Lung microvascular endothelial cell (primary cell): ENCODE results near the gene CLDN19. TPM values are rescaled to one million over a fixed set of nuclear protein-coding genes. Genes with fewer than 3 reads are reported as not detected.
"Not testable (repeated sequence)": the region's sequence is repeated elsewhere in the genome, so short reads cannot be mapped to it uniquely, and the experiment has no call there.

Source experiments
- DNase-seq, 2 donors: peaks; one replicate each; pipeline versions ENCODE4 v3.0.0 to v3.0.0-alpha.2; 2010; ENCODE audit warnings: low read depth in 2 of 2
- total RNA-seq: library from RNA; depleted of rRNA; stranded (reverse); fragments of >200 nt; gene quantifications from 2 replicates; pipeline ENCODE4 v1.2.1, GENCODE V29; 2014

The CLDN19 gene
- total RNA-seq, 1 donor from 2014 or later, result not detected

GRCh38 chr1:42740851-42741580 is 980 bp upstream of the CLDN19 start:
- no peak for DNase-seq

GRCh38 chr1:42738678-42739226 is 1.3 kb downstream of the CLDN19 start:
- no peak for DNase-seq

- DNase-seq, result no peak
Observed at GRCh38 chr1:42737986-42738677, 1.9 kb downstream of the CLDN19 start.

GRCh38 chr1:42737257-42737656 is 2.8 kb downstream of the CLDN19 start:
- DNase-seq, result no peak

DNA sequence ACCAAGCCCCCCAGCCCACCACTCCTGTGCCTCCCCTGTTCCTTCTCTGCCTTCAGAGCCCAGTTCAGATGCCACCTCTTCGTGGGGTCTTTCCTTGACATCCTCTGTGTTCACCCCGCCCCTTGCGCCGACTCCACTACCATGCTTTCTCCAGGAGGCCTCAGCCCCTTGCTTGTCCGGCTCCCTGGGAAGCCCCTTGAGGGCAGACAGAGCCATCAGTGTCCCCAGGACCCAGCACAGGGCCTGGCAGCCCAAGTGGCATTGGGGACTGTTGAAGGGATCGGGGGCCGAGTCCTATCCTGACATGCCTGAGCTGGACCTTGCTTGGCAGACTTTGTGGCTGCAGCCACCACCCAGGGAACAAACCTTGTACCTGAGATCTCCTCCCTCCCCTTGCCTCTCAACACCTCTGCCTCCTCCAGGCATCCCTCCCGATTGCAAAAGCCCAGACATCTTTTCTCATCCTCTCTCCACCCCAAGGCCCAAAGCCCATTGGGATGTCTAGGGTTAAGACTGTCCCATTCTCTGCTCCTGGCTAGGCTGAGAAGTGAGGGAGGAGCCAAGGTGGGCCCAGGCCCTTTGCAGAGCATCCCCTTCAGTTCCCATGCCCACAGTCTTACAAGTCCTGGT is 3.4 kb downstream of the CLDN19 start:
- no peak for DNase-seq

GRCh38 chr1:42736152-42736551 is 3.9 kb downstream of the CLDN19 start:
- DNase-seq, result no peak

GRCh38 chr1:42735477-42736105 is 4.4 kb downstream of the CLDN19 start:
- DNase-seq, result no peak

DNA sequence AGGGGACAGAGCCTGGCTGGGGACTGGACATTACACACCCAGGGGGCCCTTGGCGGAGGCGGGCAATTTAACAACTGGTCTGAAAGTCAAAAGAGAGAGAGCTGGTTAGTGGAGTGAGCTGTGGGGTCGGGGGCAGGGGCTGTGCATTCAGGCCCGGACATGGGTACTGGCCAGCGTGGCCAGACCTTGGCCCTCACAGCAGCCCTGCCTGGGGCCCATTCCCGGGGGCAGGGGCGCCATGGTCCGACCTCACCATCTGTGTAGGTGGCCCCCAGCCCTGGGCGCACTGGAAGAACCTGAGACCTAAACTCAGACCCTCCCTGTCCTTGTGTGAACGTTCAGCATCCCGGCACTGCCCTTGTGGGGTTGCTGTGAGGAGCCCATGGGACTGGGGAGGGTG is 5.0 kb downstream of the CLDN19 start:
- DNase-seq, result no peak

GRCh38 chr1:42734201-42735035 is 5.6 kb downstream of the CLDN19 start:
- DNase-seq, result no peak

DNA sequence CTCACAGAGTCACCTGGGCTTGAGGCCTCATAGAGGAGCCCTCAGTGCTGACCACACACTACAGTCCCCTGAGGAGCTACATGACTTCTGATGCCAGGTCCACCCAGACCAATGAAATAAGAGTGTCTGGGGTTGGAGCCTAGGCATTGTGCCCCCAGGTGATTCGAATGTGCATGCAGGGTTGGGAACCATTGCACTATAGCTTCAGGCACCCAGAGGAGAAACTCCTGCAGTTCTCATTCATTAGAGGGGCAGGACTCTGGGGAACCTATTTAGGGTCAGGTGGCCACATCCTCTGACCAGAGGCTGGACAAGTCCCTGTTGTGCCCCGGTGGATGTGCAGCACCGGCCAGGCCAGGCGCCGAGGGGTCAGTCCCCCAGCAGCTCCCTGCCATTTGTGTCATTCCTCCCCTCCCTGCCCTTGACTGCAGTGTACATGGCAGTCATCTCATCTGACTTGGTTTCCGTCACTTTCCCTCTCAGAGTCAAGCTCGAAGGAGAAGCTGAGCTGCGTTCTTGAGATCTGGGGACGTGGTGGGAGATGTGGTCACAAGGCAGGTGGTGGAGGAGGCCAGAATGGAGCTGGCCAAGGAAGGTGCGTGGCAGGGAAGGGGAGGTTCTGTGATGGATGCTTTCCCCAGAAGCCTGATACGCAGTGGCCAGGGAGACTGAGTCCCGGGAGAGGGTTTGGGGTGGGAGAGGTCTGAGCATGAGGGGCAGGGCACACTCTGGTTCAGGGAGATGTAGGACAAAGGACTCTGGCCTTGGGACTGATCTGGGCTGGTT is 6.4 kb downstream of the CLDN19 start:
- no peak for DNase-seq

GRCh38 chr1:42732126-42732680 is 7.8 kb downstream of the CLDN19 start:
- no peak for DNase-seq

- DNase-seq, result no peak
Observed at GRCh38 chr1:42731585-42731984, 8.5 kb downstream of the CLDN19 start.

- DNase-seq, result no peak
Observed at GRCh38 chr1:42730988-42731387, 9.0 kb downstream of the CLDN19 start.

DNA sequence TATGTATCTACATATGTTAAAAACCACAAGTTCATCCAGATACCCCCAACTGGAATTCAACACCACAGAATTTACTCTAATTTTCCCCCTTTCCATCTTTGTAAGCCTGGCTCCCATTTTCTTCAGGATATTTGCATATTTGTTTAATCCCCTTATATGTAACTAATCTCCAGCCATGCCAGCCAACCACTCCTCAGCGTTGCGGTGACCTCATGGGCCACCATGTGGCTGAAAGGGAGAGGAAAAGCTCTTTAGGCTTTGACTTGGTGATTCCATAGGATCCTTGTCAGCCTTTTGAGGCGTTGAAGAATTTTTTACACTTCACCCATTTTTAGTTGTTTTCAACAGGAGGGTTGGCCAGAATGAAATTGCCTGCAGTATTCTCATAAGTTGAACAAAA is 10.0 kb downstream of the CLDN19 start:
- no peak for DNase-seq

GRCh38 chr1:42725820-42726219 is 14.2 kb downstream of the CLDN19 start:
- not testable (repeated sequence) for DNase-seq

GRCh38 chr1:42723511-42723910 is 16.5 kb downstream of the CLDN19 start:
- DNase-seq, result no peak

DNA sequence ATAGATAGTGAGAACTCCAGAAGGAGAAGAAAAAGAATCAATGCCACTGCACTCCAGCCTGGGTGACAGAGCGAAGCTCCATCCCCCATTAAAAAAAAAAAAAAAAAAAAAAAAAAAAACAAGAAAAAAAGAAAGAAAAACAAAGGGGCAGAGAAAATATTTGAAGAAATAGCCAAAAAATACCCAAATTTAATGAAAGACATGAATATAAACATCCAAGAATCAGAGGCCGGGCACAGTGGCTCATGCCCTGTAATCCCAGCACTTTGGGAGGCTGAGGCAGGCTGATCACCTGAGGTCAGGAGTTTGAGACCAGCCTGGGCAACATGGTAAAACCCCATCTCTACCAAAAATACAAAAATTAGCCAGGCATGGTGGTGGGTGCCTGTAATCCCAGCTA is 17.6 kb downstream of the CLDN19 start:
- DNase-seq, result not testable (repeated sequence)

- DNase-seq, result no peak
Observed at GRCh38 chr1:42721926-42722325, 18.1 kb downstream of the CLDN19 start.

DNA sequence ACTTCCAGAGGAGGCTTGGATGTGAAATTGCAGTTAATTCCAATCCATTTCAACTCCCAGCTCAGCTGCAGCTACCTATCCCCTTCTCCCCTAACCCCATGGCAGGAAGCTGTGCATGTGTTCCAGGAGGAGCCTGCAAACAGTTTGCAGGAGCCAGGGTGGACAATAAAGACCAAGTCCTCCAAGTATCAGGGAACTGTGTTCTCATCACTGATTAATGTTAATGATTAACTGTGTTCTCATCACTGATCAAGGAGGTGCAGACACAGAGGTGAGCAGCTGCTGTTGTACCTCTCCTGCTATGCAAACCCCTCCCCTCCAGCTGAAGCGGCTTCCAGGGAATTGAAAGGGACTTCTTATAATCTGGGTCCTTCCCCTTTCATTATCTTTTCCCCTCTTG is 19.2 kb downstream of the CLDN19 start:
- no peak for DNase-seq

- not testable (repeated sequence) for DNase-seq
Observed at GRCh38 chr1:42714441-42714840, 25.6 kb downstream of the CLDN19 start.
